H1 (cell line): ENCODE measurements around the gene ASTL. TPM values are rescaled to one million over a fixed set of nuclear protein-coding genes. Genes with fewer than 3 reads are reported as not detected.

Source experiments
- CTCF ChIA-PET: fragments of 300-600 bp; sonication (Branson Sonifier 250); formaldehyde crosslinking; loops from one replicate; lab custom pipeline; 2021; ENCODE audit not compliant: partially characterized antibody; lab: Charles Lee
- POLR2A ChIA-PET: fragments of 300-600 bp; sonication (Branson Sonifier 250); formaldehyde crosslinking; loops from one replicate; lab custom pipeline; 2021; ENCODE audit warnings: inconsistent platforms; ENCODE audit not compliant: partially characterized antibody; lab: Charles Lee
- DNase-seq, 2 experiments: peaks; one replicate each; pipeline versions ENCODE4 v3.0.0 to v3.0.0-alpha.2; 2010 to 2022; ENCODE audit warnings: low spot score in 2 of 2, low read depth in 1 of 2, mixed read lengths in 1 of 2
- FAIRE-seq: peaks from 2 replicates; lab custom pipeline; 2011; peaks lifted over from hg19 to GRCh38; lab: Jason Lieb, UNC
- H2AFZ ChIP-seq: 2 replicates; pipeline ENCODE4 v1.8.1; 2012; ENCODE audit warnings: low read length, inconsistent platforms
- H2AK5ac ChIP-seq: 2 replicates; pipeline ENCODE4 v1.6.1; 2013; ENCODE audit warnings: low read depth, low read length
- H2BK120ac ChIP-seq: replicated peaks from 2 replicates; pipeline ENCODE3; 2013; ENCODE audit warnings: low read depth, low read length, inconsistent platforms
- H2BK12ac ChIP-seq: 2 replicates; pipeline ENCODE4 v1.6.1; 2013; ENCODE audit warnings: low read depth, low read length
- H2BK15ac ChIP-seq: 2 replicates; pipeline ENCODE4 v1.6.1; 2013; ENCODE audit warnings: low read length
- H2BK20ac ChIP-seq: 2 replicates; pipeline ENCODE4 v1.6.1; 2013; ENCODE audit warnings: low read length
- H2BK5ac ChIP-seq: 2 replicates; pipeline ENCODE4 v1.6.1; 2013; ENCODE audit warnings: low read depth, low read length
- H3K14ac ChIP-seq: 2 replicates; pipeline ENCODE4 v1.6.1; 2013; ENCODE audit warnings: inconsistent platforms; ENCODE audit not compliant: insufficient read length
- H3K18ac ChIP-seq: 2 replicates; pipeline ENCODE4 v1.6.1; 2013; ENCODE audit warnings: low read length; ENCODE audit errors: extremely low read depth
- H3K23ac ChIP-seq: 2 replicates; pipeline ENCODE4 v1.6.1; 2013; ENCODE audit warnings: inconsistent platforms; ENCODE audit not compliant: insufficient read length
- H3K23me2 ChIP-seq: 2 replicates; pipeline ENCODE4 v1.6.1; 2013; ENCODE audit warnings: low read depth, low read length
- H3K27ac ChIP-seq: 2 replicates; pipeline ENCODE4 v1.6.1; 2011; ENCODE audit warnings: low read depth, low read length, inconsistent platforms
- H3K27me3 ChIP-seq, 4 experiments: replicated peaks in 1 of 4; 1 replicate in 1 of 4; 2 replicates in 3 of 4; pipeline versions ENCODE4 v1.6.1 to v1.8.1; 2011 to 2013; ENCODE audit warnings: low read length in 3 of 4, mild to moderate bottlenecking in 3 of 4, inconsistent platforms in 2 of 4, mixed read lengths in 2 of 4, moderate library complexity in 1 of 4; ENCODE audit not compliant: control insufficient read depth in 3 of 4, insufficient read depth in 3 of 4; ENCODE audit errors: extremely low read depth in 1 of 4
- H3K36me3 ChIP-seq, 4 experiments: 2 replicates each; pipeline versions ENCODE4 v1.6.1 to v1.8.1; 2011 to 2013; ENCODE audit warnings: mild to moderate bottlenecking in 4 of 4, low read length in 3 of 4, moderate library complexity in 2 of 4, control low read depth in 1 of 4, inconsistent platforms in 1 of 4; ENCODE audit not compliant: insufficient read depth in 4 of 4, control insufficient read depth in 2 of 4
- H3K4ac ChIP-seq: replicated peaks from 2 replicates; pipeline ENCODE3; 2013; ENCODE audit warnings: low read length, low read depth, mixed read lengths, inconsistent platforms; ENCODE audit not compliant: insufficient read length
- H3K4me1 ChIP-seq, 4 experiments: replicated peaks in 1 of 4; 1 replicate in 1 of 4; 2 replicates in 3 of 4; pipeline versions ENCODE4 v1.6.1 to v1.8.1; 2011 to 2013; ENCODE audit warnings: low read length in 3 of 4, inconsistent platforms in 2 of 4, mixed read lengths in 1 of 4; ENCODE audit not compliant: insufficient read depth in 4 of 4, control insufficient read depth in 3 of 4
- H3K4me2 ChIP-seq, 2 experiments: 2 replicates each; pipeline versions ENCODE4 v1.6.1 to v1.8.1; 2011 to 2013; ENCODE audit warnings: low read depth in 2 of 2, low read length in 2 of 2, control low read depth in 1 of 2, inconsistent platforms in 1 of 2, mild to moderate bottlenecking in 1 of 2; ENCODE audit not compliant: insufficient read depth in 1 of 2
- H3K4me3 ChIP-seq, 4 experiments: fragments of 200-600, 300-600 bp in 1 of 4; sonication (generic), shearing (Covaris generic), sonication (Bioruptor Twin) in 1 of 4; 2 replicates each; pipeline versions ENCODE4 v1.5.1 to v1.8.1; 2011 to 2016; ENCODE audit warnings: low read length in 4 of 4, low read depth in 3 of 4, control low read depth in 2 of 4, inconsistent platforms in 2 of 4, mild to moderate bottlenecking in 2 of 4, mixed read lengths in 1 of 4, moderate library complexity in 1 of 4; ENCODE audit not compliant: insufficient read depth in 2 of 4; ENCODE audit errors: extremely low read depth in 1 of 4
- H3K56ac ChIP-seq: replicated peaks from 2 replicates; pipeline ENCODE3; 2013; ENCODE audit warnings: low read depth, mild to moderate bottlenecking, mixed read lengths, low read length, inconsistent platforms; ENCODE audit not compliant: insufficient read length
- H3K79me1 ChIP-seq: 2 replicates; pipeline ENCODE4 v1.6.1; 2013; ENCODE audit warnings: low read depth, low read length, control low read depth
- H3K79me2 ChIP-seq, 2 experiments: 2 replicates each; pipeline versions ENCODE4 v1.6.1 to v1.8.1; 2012 to 2013; ENCODE audit warnings: low read length in 2 of 2, mild to moderate bottlenecking in 2 of 2, inconsistent platforms in 1 of 2; ENCODE audit not compliant: insufficient read depth in 2 of 2, control insufficient read depth in 1 of 2
- H3K9ac ChIP-seq, 4 experiments: replicated peaks in 1 of 4; 1 replicate in 1 of 4; 2 replicates in 3 of 4; pipeline versions ENCODE4 v1.6.1 to v1.8.1; 2011 to 2013; ENCODE audit warnings: low read depth in 3 of 4, low read length in 3 of 4, control low read depth in 2 of 4, mild to moderate bottlenecking in 2 of 4, moderate library complexity in 2 of 4, inconsistent platforms in 1 of 4; ENCODE audit errors: extremely low read depth in 1 of 4
- H3K9me3 ChIP-seq, 2 experiments: 2 replicates each; pipeline versions ENCODE4 v1.6.1 to v1.8.1; 2012 to 2013; ENCODE audit warnings: mild to moderate bottlenecking in 2 of 2, moderate library complexity in 2 of 2, control low read depth in 1 of 2, inconsistent platforms in 1 of 2, low read depth in 1 of 2, low read length in 1 of 2, mixed read lengths in 1 of 2; ENCODE audit not compliant: insufficient read depth in 2 of 2
- H4K20me1 ChIP-seq, 2 experiments: replicated peaks in 1 of 2; 2 replicates each; pipeline versions ENCODE3 to v1.8.1; 2011 to 2013; ENCODE audit warnings: inconsistent platforms in 2 of 2, low read length in 2 of 2, mild to moderate bottlenecking in 1 of 2; ENCODE audit not compliant: insufficient read depth in 2 of 2, control insufficient read depth in 1 of 2
- H4K5ac ChIP-seq: 2 replicates; pipeline ENCODE4 v1.6.1; 2013; ENCODE audit warnings: low read length, low read depth, mixed read lengths, inconsistent platforms; ENCODE audit not compliant: insufficient read length
- H4K8ac ChIP-seq: 2 replicates; pipeline ENCODE4 v1.8.0; 2013; ENCODE audit warnings: mild to moderate bottlenecking, moderate library complexity, low read length, inconsistent platforms; ENCODE audit not compliant: insufficient read depth; ENCODE audit errors: extremely low read depth
- H4K91ac ChIP-seq: replicated peaks from 2 replicates; pipeline ENCODE3; 2013; ENCODE audit warnings: low read length, mixed read lengths, inconsistent platforms; ENCODE audit not compliant: insufficient read length
- FOSL1 ChIP-seq: IDR thresholded peaks from 2 replicates; pipeline ENCODE4 v1.6.1; 2011; ENCODE audit warnings: mild to moderate bottlenecking, low read depth, low read length, moderate library complexity; ENCODE audit not compliant: insufficient read depth
- WGBS, 2 experiments: shearing (Covaris generic) in 1 of 2; methylation state at CpG; one replicate each; pipeline versions ENCODE4 v1.1.6 to v1.1.7; 2013 to 2015; ENCODE audit warnings: low lambda C conversion rate in 2 of 2, mixed read lengths in 2 of 2, inconsistent platforms in 1 of 2, low coverage in 1 of 2, missing lambda C conversion rate in 1 of 2; ENCODE audit not compliant: insufficient replicate concordance in 2 of 2, insufficient coverage in 1 of 2, insufficient read length in 1 of 2; ENCODE audit errors: extremely low coverage in 1 of 2, missing lambda C conversion rate in 1 of 2; 5-methylcytosine and 5-hydroxymethylcytosine counted together
- polyA plus RNA-seq, 7 experiments: library from polyadenylated mRNA; depleted of rRNA in 3 of 7; stranded (reverse) in 5 of 7; unstranded in 2 of 7; fragments of >200 nt in 5 of 7; fragments of 200-250 nt in 2 of 7; gene quantifications; 1 replicate in 5 of 7; 2 replicates in 1 of 7; 4 replicates in 1 of 7; pipeline versions ENCODE4 v1.2.1 to v1.2.3, GENCODE V29; 2011 to 2013; ENCODE audit warnings: missing spikeins in 2 of 7, mixed read lengths in 2 of 7
- total RNA-seq: library from RNA; stranded (reverse); fragmentation: NEBNext Ultra II Directional; extraction: Animal tissue kit (Norgen Biotek cat#: 25700); gene quantifications from 2 replicates; pipeline ENCODE4 v1.2.1, GENCODE V29; 2021

Gene ASTL
- total and polyA plus RNA-seq, 2 of the 8 experiments (the other 6 are each of a cell fraction or from before 2014, with no cell fraction given) = 0.60 to 1.4 TPM

GRCh38 chr2:96151595-96152303, 13.4 kb upstream of the ASTL start:
- ChIA-PET POLR2A (interaction anchor here (1.1 to 1.5 kb wide), 4 partner anchors 10 to 51 kb away, joined by 4 read pairs; no protein-coding TSS in a partner anchor), CTCF (interaction anchor here (0.9 to 10.1 kb wide), 7 partner anchors 12 to 41 kb away, joined by 3 to 98 read pairs (median 5); partner anchors contain the start of genes ADRA2B and ASTL)
- H2BK120ac ChIP-seq = peak overlapping the region; percentile 9
- no peaks in the 10 kb centered on the region for H3K9me3 ChIP-seq
- peak overlapping the region; percentile 29; the same call in 1 of the 2 replicates for H3K27ac ChIP-seq
- TF ChIP-seq FOSL1 = no peak
- H3K4ac ChIP-seq = peak overlapping the region; percentile 4
- H2BK5ac ChIP-seq = peak overlapping the region; percentile 32; the same call in 1 of the 2 replicates
- H3K27me3 ChIP-seq = peaks cover 0 to 4% (median 2%) of the 10 kb centered on the region in 4 experiments; a peak in 4 of 7 replicates
- H3K79me1 ChIP-seq = no peaks in the 10 kb centered on the region
- H4K91ac ChIP-seq = no peak overlapping the region
- no peak overlapping the region for H2BK15ac ChIP-seq
- H3K4me2 ChIP-seq = 0 out of 4 replicates have a peak overlapping the region, but pooled peaks of 1 of the 2 experiments have one; percentile 0
- no peak overlapping the region for H3K14ac ChIP-seq
- no peaks in the 10 kb centered on the region for H4K20me1 ChIP-seq
- H3K23ac ChIP-seq = no peak overlapping the region
- H2BK12ac ChIP-seq = 0 out of 2 replicates have a peak overlapping the region, but pooled peaks have one; percentile 50
- peak overlapping the region; percentile 51 for H3K18ac ChIP-seq
- H3K4me1 ChIP-seq = peaks cover 0 to 31% (median 21%) of the 10 kb centered on the region in 4 experiments; a peak in 6 of 7 replicates
- H3K36me3 ChIP-seq = no peaks in the 10 kb centered on the region
- 92% methylated on average over 8 of the region's 9 CpGs; no CpG with 5 or more reads in 1 of the 2 experiments for WGBS, 2 experiments
- H3K79me2 ChIP-seq = no peaks in the 10 kb centered on the region
- peaks cover 2% of the 10 kb centered on the region; the same call in 1 of the 2 replicates for H3K23me2 ChIP-seq
- H2BK20ac ChIP-seq = 0 out of 2 replicates have a peak overlapping the region, but pooled peaks have one; percentile 86
- no peak overlapping the region; a peak in 1 of 7 replicates for H3K9ac ChIP-seq
- FAIRE-seq (no peak), DNase-seq (no peak)
- H3K56ac ChIP-seq = no peak overlapping the region
- H3K4me3 ChIP-seq = no peak overlapping the region
- peak overlapping the region; percentile 60; the same call in 1 of the 2 replicates for H2AK5ac ChIP-seq
- H4K8ac ChIP-seq = no peak overlapping the region; the same call in 1 of the 2 replicates
- H4K5ac ChIP-seq = no peak overlapping the region
- no peak overlapping the region for H2AFZ ChIP-seq
